HepG2 (cell line): Measurements from ENCODE around the gene BAMBI. TPM values are rescaled to one million over a fixed set of nuclear protein-coding genes. Genes with fewer than 3 reads are reported as not detected.

ENCODE experiments used
- ELF4 ChIP-seq: sonication (generic); formaldehyde crosslinking; IDR thresholded peaks from 2 replicates; pipeline ENCODE4 v1.5.0; 2020; ENCODE audit warnings: missing genetic modification reagents, mild to moderate bottlenecking, moderate library complexity, borderline replicate concordance
- GFI1 ChIP-seq: sonication (generic); formaldehyde crosslinking; IDR thresholded peaks from 2 replicates; pipeline ENCODE4 v1.5.0; 2020; ENCODE audit warnings: missing genetic modification reagents, mild to moderate bottlenecking, borderline replicate concordance
- GPN1 ChIP-seq: sonication (generic); formaldehyde crosslinking; IDR thresholded peaks from 2 replicates; pipeline ENCODE4 v1.5.1; 2020; ENCODE audit warnings: missing genetic modification reagents, borderline replicate concordance
- HNRNPK ChIP-seq: fragments of 200-400 bp; formaldehyde crosslinking; IDR thresholded peaks from 2 replicates; pipeline ENCODE4 v1.6.1; 2018; ENCODE audit warnings: low read length, low read depth, moderate library complexity, mild to moderate bottlenecking; ENCODE audit not compliant: poor library complexity, severe bottlenecking
- JUND ChIP-seq: sonication (generic); formaldehyde crosslinking; IDR thresholded peaks from 2 replicates; pipeline ENCODE4 v1.8.0; 2022; ENCODE audit warnings: mild to moderate bottlenecking, missing genetic modification reagents
- KDM6A ChIP-seq: IDR thresholded peaks from 2 replicates; pipeline ENCODE4 v1.6.1; 2016; ENCODE audit warnings: low read depth
- KLF9 ChIP-seq: IDR thresholded peaks from 2 replicates; pipeline ENCODE4 v1.6.1; 2016; ENCODE audit warnings: low read depth
- MAFK ChIP-seq, 2 experiments: IDR thresholded peaks in 1 of 2; conservative IDR thresholded peaks in 1 of 2; 2 replicates each; pipeline ENCODE4 v1.6.1; 2011; ENCODE audit warnings: improper control_type of control experiment in 2 of 2, low read length in 2 of 2
- MBD4 ChIP-seq: IDR thresholded peaks from 2 replicates; pipeline ENCODE4 v1.6.1; 2012; ENCODE audit warnings: low read length, inconsistent platforms, borderline replicate concordance
- MTA1 ChIP-seq: sonication (generic); formaldehyde crosslinking; IDR thresholded peaks from 2 replicates; pipeline ENCODE4 v1.4.0; 2020; ENCODE audit warnings: missing genetic modification reagents, mild to moderate bottlenecking, borderline replicate concordance
- MTF1 ChIP-seq: sonication (generic); formaldehyde crosslinking; IDR thresholded peaks from 2 replicates; pipeline ENCODE4 v1.5.0; 2020; ENCODE audit warnings: missing genetic modification reagents
- RFXAP ChIP-seq: sonication (generic); formaldehyde crosslinking; IDR thresholded peaks from 2 replicates; pipeline ENCODE4 v1.4.0; 2020; ENCODE audit warnings: missing genetic modification reagents, borderline replicate concordance
- SNAPC2 ChIP-seq: sonication (generic); formaldehyde crosslinking; IDR thresholded peaks from 2 replicates; pipeline ENCODE4 v1.8.1; 2022; ENCODE audit warnings: mild to moderate bottlenecking, missing genetic modification reagents
- THAP11 ChIP-seq: IDR thresholded peaks from 2 replicates; pipeline ENCODE4 v1.6.1; 2016; ENCODE audit warnings: missing biosample characterization, missing genetic modification reagents
- XRCC5 ChIP-seq: fragments of 200-400 bp; formaldehyde crosslinking; optimal IDR thresholded peaks from 2 replicates; pipeline ENCODE3; 2017; ENCODE audit warnings: mild to moderate bottlenecking, low read length
- ZNF17 ChIP-seq: sonication (generic); formaldehyde crosslinking; IDR thresholded peaks from 2 replicates; pipeline ENCODE4 v1.5.0; 2020; ENCODE audit warnings: mild to moderate bottlenecking, missing genetic modification reagents
- ZNF207 ChIP-seq: fragments of 450-650 bp; IDR thresholded peaks from 2 replicates; pipeline ENCODE4 v1.6.1; 2016; ENCODE audit warnings: antibody characterized with exemption, borderline replicate concordance
- ZNF260 ChIP-seq: sonication (generic); formaldehyde crosslinking; IDR thresholded peaks from 2 replicates; pipeline ENCODE4 v1.4.0; 2020; ENCODE audit warnings: missing genetic modification reagents, low read depth, mild to moderate bottlenecking, borderline replicate concordance
- ZNF335 ChIP-seq: sonication (generic); formaldehyde crosslinking; IDR thresholded peaks from 2 replicates; pipeline ENCODE4 v1.4.0; 2020; ENCODE audit warnings: missing genetic modification reagents
- ZNF343 ChIP-seq: sonication (generic); formaldehyde crosslinking; IDR thresholded peaks from 2 replicates; pipeline ENCODE4 v1.4.0; 2020; ENCODE audit warnings: mild to moderate bottlenecking, missing genetic modification reagents
- ZNF564 ChIP-seq: sonication (generic); formaldehyde crosslinking; IDR thresholded peaks from 2 replicates; pipeline ENCODE4 v1.8.1; 2023; ENCODE audit warnings: mild to moderate bottlenecking, missing genetic modification reagents
- ZNF747 ChIP-seq: sonication (generic); formaldehyde crosslinking; IDR thresholded peaks from 2 replicates; pipeline ENCODE4 v1.8.1; 2023; ENCODE audit warnings: missing genetic modification reagents, mild to moderate bottlenecking, borderline replicate concordance
- ZNF770 ChIP-seq: sonication (generic); formaldehyde crosslinking; IDR thresholded peaks from 2 replicates; pipeline ENCODE4 v1.5.0; 2020; ENCODE audit warnings: mild to moderate bottlenecking, missing genetic modification reagents
- ZNF782 ChIP-seq: sonication (generic); formaldehyde crosslinking; IDR thresholded peaks from 2 replicates; pipeline ENCODE4 v1.4.0; 2020; ENCODE audit warnings: missing genetic modification reagents, mild to moderate bottlenecking, borderline replicate concordance
- ZNF816 ChIP-seq: sonication (generic); formaldehyde crosslinking; IDR thresholded peaks from 2 replicates; pipeline ENCODE4 v1.8.0; 2022; ENCODE audit warnings: missing genetic modification reagents, mild to moderate bottlenecking, borderline replicate concordance
- ZSCAN12 ChIP-seq: sonication (generic); formaldehyde crosslinking; IDR thresholded peaks from 2 replicates; pipeline ENCODE4 v1.9.0; 2021; ENCODE audit warnings: mild to moderate bottlenecking, missing genetic modification reagents
- ZSCAN30 ChIP-seq: sonication (generic); formaldehyde crosslinking; IDR thresholded peaks from 2 replicates; pipeline ENCODE4 v1.5.0; 2020; ENCODE audit warnings: mild to moderate bottlenecking, missing genetic modification reagents
- polyA plus RNA-seq, 8 experiments: library from polyadenylated mRNA; depleted of rRNA in 3 of 8; stranded (reverse) in 7 of 8; unstranded in 1 of 8; fragments of >200 nt; fragmentation: Illumina TruSeq in 4 of 8; extraction: Trizol in 4 of 8; gene quantifications; 2 replicates each; pipeline versions ENCODE4 v1.2.1 to v1.2.3, GENCODE V29; 2011 to 2016; ENCODE audit warnings: low read depth in 4 of 8, missing spikeins in 1 of 8, mixed read lengths in 1 of 8; ENCODE audit not compliant: insufficient read depth in 1 of 8
- total RNA-seq, 5 experiments: library from RNA; depleted of rRNA; stranded (reverse); fragments of >200 nt; fragmentation: Illumina TruSeq; extraction: Trizol; gene quantifications; 2 replicates each; pipeline ENCODE4 v1.2.3, GENCODE V29; 2016; ENCODE audit warnings: low read depth in 1 of 5
- TF ChIP-seq, protein P1 (sequence below): IDR thresholded peaks from 2 replicates; pipeline ENCODE4 v1.6.1; 2016; ENCODE audit warnings: missing compliant biosample characterization, missing genetic modification reagents, borderline replicate concordance
- TF ChIP-seq, protein P2 (sequence below): sonication (generic); formaldehyde crosslinking; IDR thresholded peaks from 2 replicates; pipeline ENCODE4 v1.8.0; 2023; ENCODE audit warnings: mild to moderate bottlenecking, missing genetic modification reagents

BAMBI gene
- total and polyA plus RNA-seq, 2 of the 13 experiments (the other 11 are each of a cell fraction or from before 2014, with no cell fraction given), result 12.0 to 23.6 TPM

GRCh38 chr10:28722065-28722803 is 44.9 kb downstream of the BAMBI start (continued):
- TF ChIP-seq MTA1 (peak; percentile 40; the same call in 1 of the 2 replicates), RFXAP (no peak), MAFK (conservative IDR thresholded peaks at IDR 0.05 in 1 of 2, IDR thresholded peaks at IDR 0.05 in 1 of 2; ENCODE audit: low read length in 2 of 2) (peak; percentile 39 to 74), KLF9 (CRISPR knock-in tag) (no peak), ZNF343 (no peak), GFI1 (CRISPR knock-in tag) (no peak), GPN1 (CRISPR knock-in tag) (no peak), HNRNPK (no peak), XRCC5 (no peak), ELF4 (CRISPR knock-in tag) (no peak), ZNF747 (CRISPR knock-in tag) (no peak), ZNF260 (no peak), ZNF207 (no peak), ZNF17 (CRISPR knock-in tag) (no peak), ZNF770 (CRISPR knock-in tag) (no peak), MTF1 (CRISPR knock-in tag) (no peak), JUND (CRISPR knock-in tag) (no peak), ZNF335 (CRISPR knock-in tag) (peak; percentile 36; the same call in 1 of the 2 replicates), ZSCAN12 (CRISPR knock-in tag) (no peak), MBD4 (no peak), KDM6A (no peak), SNAPC2 (no peak), ZNF564 (no peak), ZNF816 (CRISPR knock-in tag) (no peak), THAP11 (CRISPR knock-in tag) (no peak), ZNF782 (CRISPR knock-in tag) (no peak), ZSCAN30 (CRISPR knock-in tag) (no peak)
- TF ChIP-seq, protein P1, sequence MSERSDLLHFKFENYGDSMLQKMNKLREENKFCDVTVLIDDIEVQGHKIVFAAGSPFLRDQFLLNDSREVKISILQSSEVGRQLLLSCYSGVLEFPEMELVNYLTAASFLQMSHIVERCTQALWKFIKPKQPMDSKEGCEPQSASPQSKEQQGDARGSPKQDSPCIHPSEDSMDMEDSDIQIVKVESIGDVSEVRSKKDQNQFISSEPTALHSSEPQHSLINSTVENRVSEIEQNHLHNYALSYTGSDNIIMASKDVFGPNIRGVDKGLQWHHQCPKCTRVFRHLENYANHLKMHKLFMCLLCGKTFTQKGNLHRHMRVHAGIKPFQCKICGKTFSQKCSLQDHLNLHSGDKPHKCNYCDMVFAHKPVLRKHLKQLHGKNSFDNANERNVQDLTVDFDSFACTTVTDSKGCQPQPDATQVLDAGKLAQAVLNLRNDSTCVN (CRISPR knock-in tag), result no peak
- TF ChIP-seq, protein P2, sequence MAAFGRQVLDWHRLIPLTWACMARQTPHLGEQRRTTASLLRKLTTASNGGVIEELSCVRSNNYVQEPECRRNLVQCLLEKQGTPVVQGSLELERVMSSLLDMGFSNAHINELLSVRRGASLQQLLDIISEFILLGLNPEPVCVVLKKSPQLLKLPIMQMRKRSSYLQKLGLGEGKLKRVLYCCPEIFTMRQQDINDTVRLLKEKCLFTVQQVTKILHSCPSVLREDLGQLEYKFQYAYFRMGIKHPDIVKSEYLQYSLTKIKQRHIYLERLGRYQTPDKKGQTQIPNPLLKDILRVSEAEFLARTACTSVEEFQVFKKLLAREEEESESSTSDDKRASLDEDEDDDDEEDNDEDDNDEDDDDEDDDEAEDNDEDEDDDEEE (CRISPR knock-in tag), result no peak
